ENCODE results near the gene UGT2B7. TPM values are rescaled to one million over a fixed set of nuclear protein-coding genes. Genes with fewer than 3 reads are reported as not detected.
A peak's percentile ranks its signal among the peaks of the same experiment; 100 is the strongest.

Gene UGT2B7
- total and polyA plus RNA-seq, 2 of the 13 experiments (the other 11 are each of a cell fraction or from before 2014, with no cell fraction given), result 26.8 to 41.8 TPM

GRCh38 chr4:69095301-69095731 is 958 bp upstream of the UGT2B7 start:
- H3K4me2 ChIP-seq (ENCODE audit: low read depth, low read length), result peak overlapping the region; percentile 57
- peaks cover 61% of the 10 kb centered on the region for H3K4me1 ChIP-seq (ENCODE audit: insufficient read depth, low read length)
- peak overlapping the region; percentile 72 for H3K27ac ChIP-seq (ENCODE audit: extremely low read length, insufficient read depth, low read length)
- DNase-seq (ENCODE audit: low spot score) (peak; percentile 89), FAIRE-seq (no peak), ATAC-seq (peak; percentile 72)
- no TSS peak for BruUV-seq (replicated peaks)
- 0 out of 2 replicates have a peak overlapping the region, but pooled peaks have one; percentile 28 for H3K9ac ChIP-seq (ENCODE audit: insufficient read depth, low read depth, low read length)
- H3K27me3 ChIP-seq (ENCODE audit: control insufficient read depth in 1 of 2, insufficient read depth in 2 of 2, low read length in 2 of 2), result no peaks in the 10 kb centered on the region
- no peak overlapping the region for H2AFZ ChIP-seq (ENCODE audit: low read length)
- H3K9me3 ChIP-seq (ENCODE audit: low read length), result no peaks in the 10 kb centered on the region
- no peaks in the 10 kb centered on the region for H4K20me1 ChIP-seq (ENCODE audit: insufficient read depth, low read length)
- peaks cover 2% of the 10 kb centered on the region for H3K79me2 ChIP-seq (ENCODE audit: insufficient read depth, low read length)
- no peak overlapping the region; a peak in 1 of 6 replicates for H3K4me3 ChIP-seq (replicated peaks in 1 of 3; ENCODE audit: insufficient read depth in 1 of 3, low read depth in 2 of 3, low read length in 3 of 3)
- no peaks in the 10 kb centered on the region for H3K36me3 ChIP-seq (replicated peaks in 1 of 2; ENCODE audit: control insufficient read depth in 1 of 2, insufficient read depth in 2 of 2, low read length in 2 of 2)
- intact Hi-C loops (cut with micrococcal nuclease; ENCODE audit: unreplicated experiment), result loop anchor here (2.0 to 5.0 kb wide), 3 partner anchors 37 to 223 kb away; no protein-coding TSS in a partner anchor
- CTCF ChIA-PET (ENCODE audit: low intra/inter-chr PET ratio, low total read pairs), result no interaction called here
- 8% methylated on average over 2 of the region's 2 CpGs for WGBS (ENCODE audit: low lambda C conversion rate)
- in situ Hi-C loops (cut with HindIII; ENCODE audit: extremely low pct_ligation_motif_present, low pct_unique_long_range_greater_than_20kb), result no loop called here
- POLR2A ChIA-PET, result interaction anchor here (0.9 to 2.6 kb wide), 9 partner anchors 37 to 363 kb away, joined by 3 to 14 read pairs (median 6); partner anchors contain the start of gene UGT2A3
- TF ChIP-seq SETDB1 (CRISPR knock-in tag; IDR thresholded peaks at IDR 0.05; ENCODE audit: borderline replicate concordance) (no peak), ZNF264 (CRISPR knock-in tag; IDR thresholded peaks at IDR 0.05) (0 out of 2 replicates have a peak, but pooled peaks have one; percentile 26), EP300 (IDR thresholded peaks at IDR 0.05; ENCODE audit: low read depth in 2 of 2, low read length in 2 of 2) (peak in 1 of 2 experiments; percentile 97; a peak in 2 of 4 replicates), EP300 (CRISPR knock-in tag; IDR thresholded peaks at IDR 0.05; ENCODE audit: borderline replicate concordance) (peak; percentile 61; the same call in 1 of the 2 replicates), MAFK (conservative IDR thresholded peaks at IDR 0.05 in 1 of 2, IDR thresholded peaks at IDR 0.05 in 1 of 2; ENCODE audit: low read length in 2 of 2) (peak; percentile 98), ZFP82 (CRISPR knock-in tag; IDR thresholded peaks at IDR 0.05; ENCODE audit: borderline replicate concordance) (0 out of 2 replicates have a peak, but pooled peaks have one; percentile 34), ZNF414 (CRISPR knock-in tag; IDR thresholded peaks at IDR 0.05) (no peak), HMG20A (CRISPR knock-in tag; IDR thresholded peaks at IDR 0.05; ENCODE audit: borderline replicate concordance) (peak; percentile 85; the same call in 1 of the 2 replicates), PHB2 (IDR thresholded peaks at IDR 0.05; ENCODE audit: partially characterized antibody) (no peak), ZBTB2 (CRISPR knock-in tag; IDR thresholded peaks at IDR 0.05; ENCODE audit: low read depth) (no peak), SAP130 (CRISPR knock-in tag; IDR thresholded peaks at IDR 0.05; ENCODE audit: low read depth) (peak; percentile 64), U2AF1 (optimal IDR thresholded peaks at IDR 0.05; ENCODE audit: low read depth, low read length) (no peak), KMT2A (CRISPR knock-in tag; IDR thresholded peaks at IDR 0.05) (no peak), ZNF451 (CRISPR knock-in tag; IDR thresholded peaks at IDR 0.05) (no peak), HDAC2 (CRISPR knock-in tag; IDR thresholded peaks at IDR 0.05) (peak; percentile 55), TEAD3 (CRISPR knock-in tag; optimal IDR thresholded peaks at IDR 0.05; ENCODE audit: borderline replicate concordance) (peak; percentile 31), ATF4 (CRISPR knock-in tag; IDR thresholded peaks at IDR 0.05) (peak in 1 of 2 experiments; percentile 54; a peak in 1 of 4 replicates), ZNF747 (CRISPR knock-in tag; IDR thresholded peaks at IDR 0.05; ENCODE audit: borderline replicate concordance) (no peak), NCOA2 (CRISPR knock-in tag; IDR thresholded peaks at IDR 0.05) (peak; percentile 89), FOXC1 (CRISPR knock-in tag; IDR thresholded peaks at IDR 0.05; ENCODE audit: borderline replicate concordance) (no peak), TFAP4 (IDR thresholded peaks at IDR 0.05; ENCODE audit: borderline replicate concordance, low read depth) (peak; percentile 96), ATF3 (CRISPR knock-in tag; IDR thresholded peaks at IDR 0.05) (peak; percentile 47; the same call in 1 of the 2 replicates)
